ENCODE data around the gene RANBP17. TPM values are rescaled to one million over a fixed set of nuclear protein-coding genes. Genes with fewer than 3 reads are reported as not detected.

RANBP17 gene
- total RNA-seq, 1 donor from 2014 or later: 22.0 TPM

- H3K4me3 Mint-ChIP-seq: no peak overlapping the region
- H3K9me3 Mint-ChIP-seq: no peaks in the 10 kb centered on the region
- no peaks in the 10 kb centered on the region for H3K4me1 Mint-ChIP-seq (ENCODE audit: unreplicated experiment)
- DNase-seq (ENCODE audit: extremely low spot score, unreplicated experiment): no peak
- no peaks in the 10 kb centered on the region for H3K27me3 Mint-ChIP-seq
- H3K36me3 Mint-ChIP-seq: peaks cover 22% of the 10 kb centered on the region
- no peak overlapping the region for H3K27ac Mint-ChIP-seq
- no peak for TF ChIP-seq CTCF (conservative IDR thresholded peaks at IDR 0.05)
These were observed 76.1 kb downstream of the RANBP17 start for GRCh38 chr5:170937914-170938313.

GRCh38 chr5:170939178-170939577, 77.4 kb downstream of the RANBP17 start:
- Mint-ChIP-seq H3K4me1 (ENCODE audit: unreplicated experiment) (no peaks in the 10 kb centered on the region), H3K9me3 (no peaks in the 10 kb centered on the region), H3K27ac (no peak overlapping the region), H3K27me3 (no peaks in the 10 kb centered on the region), H3K36me3 (peaks cover 14% of the 10 kb centered on the region), H3K4me3 (no peak overlapping the region)
- DNase-seq (ENCODE audit: extremely low spot score, unreplicated experiment): no peak
- no peak for TF ChIP-seq CTCF (conservative IDR thresholded peaks at IDR 0.05)

- DNase-seq (ENCODE audit: extremely low spot score, unreplicated experiment): no peak
- TF ChIP-seq CTCF (conservative IDR thresholded peaks at IDR 0.05): no peak
- Mint-ChIP-seq H3K9me3 (no peaks in the 10 kb centered on the region), H3K27ac (no peak overlapping the region), H3K36me3 (peaks cover 11% of the 10 kb centered on the region), H3K4me3 (no peak overlapping the region), H3K27me3 (no peaks in the 10 kb centered on the region), H3K4me1 (ENCODE audit: unreplicated experiment) (no peaks in the 10 kb centered on the region)
These were observed 80.0 kb downstream of the RANBP17 start for GRCh38 chr5:170941788-170942187.

- H3K36me3 Mint-ChIP-seq: peaks cover 12% of the 10 kb centered on the region
- no peak for TF ChIP-seq CTCF (conservative IDR thresholded peaks at IDR 0.05)
- no peak overlapping the region for H3K4me3 Mint-ChIP-seq
- H3K9me3 Mint-ChIP-seq: no peaks in the 10 kb centered on the region
- H3K27ac Mint-ChIP-seq: no peak overlapping the region
- no peaks in the 10 kb centered on the region for H3K4me1 Mint-ChIP-seq (ENCODE audit: unreplicated experiment)
- no peak for DNase-seq (ENCODE audit: extremely low spot score, unreplicated experiment)
- H3K27me3 Mint-ChIP-seq: no peaks in the 10 kb centered on the region
These were observed 83.5 kb downstream of the RANBP17 start for GRCh38 chr5:170945275-170945674.

GRCh38 chr5:170960567-170960966, 98.7 kb downstream of the RANBP17 start:
- no peak for DNase-seq (ENCODE audit: extremely low spot score, unreplicated experiment)
- no peak overlapping the region for H3K27ac Mint-ChIP-seq
- no peaks in the 10 kb centered on the region for H3K4me1 Mint-ChIP-seq (ENCODE audit: unreplicated experiment)
- peaks cover 6% of the 10 kb centered on the region for H3K36me3 Mint-ChIP-seq
- H3K27me3 Mint-ChIP-seq: no peaks in the 10 kb centered on the region
- no peaks in the 10 kb centered on the region for H3K9me3 Mint-ChIP-seq
- no peak overlapping the region for H3K4me3 Mint-ChIP-seq
- no peak for TF ChIP-seq CTCF (conservative IDR thresholded peaks at IDR 0.05)

- Mint-ChIP-seq H3K36me3 (peaks cover 6% of the 10 kb centered on the region), H3K4me3 (no peak overlapping the region), H3K9me3 (no peaks in the 10 kb centered on the region), H3K27me3 (no peaks in the 10 kb centered on the region), H3K4me1 (ENCODE audit: unreplicated experiment) (no peaks in the 10 kb centered on the region), H3K27ac (no peak overlapping the region)
- TF ChIP-seq CTCF (conservative IDR thresholded peaks at IDR 0.05): no peak
- DNase-seq (ENCODE audit: extremely low spot score, unreplicated experiment): no peak
These were observed 101.7 kb downstream of the RANBP17 start for GRCh38 chr5:170963521-170963920.

All from type B pancreatic cell (in vitro differentiated cells).